NCI-H774 (cell line): ENCODE results near the gene LCTL.
A peak's percentile ranks its signal among the peaks of the same experiment; 100 is the strongest.

ENCODE experiments used
- DNase-seq: peaks from one replicate; lab custom pipeline; 2025; lab: John Stamatoyannopoulos, UW

The LCTL gene

GRCh38 chr15:66565741-66566144 is at the start of gene LCTL:
TSS of gene LCTL (minus strand) at chr15:66565998. CDS start at chr15:66565365, 633 bp downstream.
- no peak for DNase-seq

DNA sequence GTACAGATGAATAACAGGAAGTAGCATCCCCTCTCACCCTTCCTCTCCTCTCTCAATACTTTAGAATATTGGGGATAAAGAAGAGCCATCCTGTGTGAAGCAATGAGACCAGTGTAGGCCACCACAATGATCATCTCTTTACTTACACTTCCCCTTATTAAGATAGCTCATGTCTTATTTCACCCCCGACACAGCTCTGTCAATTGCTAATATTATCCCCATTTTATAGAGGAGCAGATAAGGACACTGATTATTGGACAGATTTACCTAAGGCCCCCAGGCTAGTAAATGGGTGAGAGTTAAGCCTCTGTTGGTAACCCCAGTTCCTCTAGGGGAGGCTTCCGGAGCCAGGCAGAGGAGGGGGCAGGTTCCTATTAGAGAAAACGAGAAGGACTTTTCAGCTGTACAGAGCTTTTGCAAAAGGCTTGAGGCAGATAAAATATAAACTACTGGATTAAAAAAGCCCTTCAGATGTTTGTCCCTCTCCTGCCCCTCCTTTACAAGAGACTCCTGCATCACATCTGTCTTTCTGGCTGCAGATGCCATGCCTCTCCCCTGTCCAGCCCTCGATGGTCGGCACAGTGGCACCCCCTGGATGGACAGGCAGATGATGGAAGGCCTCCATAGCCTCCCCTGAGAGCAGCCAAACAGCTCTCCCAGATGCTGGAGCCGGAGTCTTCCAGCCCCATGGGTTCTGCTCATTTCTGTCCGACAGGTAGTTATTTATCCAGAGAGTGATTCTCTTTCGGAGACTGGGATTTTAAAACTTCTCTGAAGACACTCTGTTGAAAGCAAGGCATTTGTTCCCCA is 49.4 kb upstream of the LCTL start:
- no peak for DNase-seq

- DNase-seq: no peak
Measured at GRCh38 chr15:66614456-66614855, 48.7 kb upstream of the LCTL start.

- no peak for DNase-seq
Measured at GRCh38 chr15:66613743-66614142, 47.9 kb upstream of the LCTL start.

GRCh38 chr15:66611257-66612053 is 45.7 kb upstream of the LCTL start:
- no peak for DNase-seq

DNA sequence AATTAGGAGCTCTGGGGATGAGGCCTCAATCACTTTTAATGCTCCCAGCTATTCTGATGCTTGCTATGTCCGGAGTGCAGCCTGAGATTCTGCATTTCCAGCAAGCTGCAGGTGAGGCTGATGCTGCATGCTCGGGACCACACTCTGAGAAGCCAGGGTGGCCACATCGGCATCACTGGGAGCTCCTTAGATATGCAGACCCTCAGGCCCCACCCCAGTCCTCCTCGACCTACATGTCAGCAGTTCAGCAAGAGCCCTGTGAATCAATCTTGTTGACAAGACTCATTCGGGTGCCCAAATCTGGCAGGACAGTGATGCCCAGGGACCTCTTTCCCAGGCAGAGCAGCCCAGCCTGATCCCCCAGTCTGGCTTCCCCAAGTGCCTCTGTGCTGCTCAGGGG is 44.1 kb upstream of the LCTL start:
- DNase-seq: no peak

DNA sequence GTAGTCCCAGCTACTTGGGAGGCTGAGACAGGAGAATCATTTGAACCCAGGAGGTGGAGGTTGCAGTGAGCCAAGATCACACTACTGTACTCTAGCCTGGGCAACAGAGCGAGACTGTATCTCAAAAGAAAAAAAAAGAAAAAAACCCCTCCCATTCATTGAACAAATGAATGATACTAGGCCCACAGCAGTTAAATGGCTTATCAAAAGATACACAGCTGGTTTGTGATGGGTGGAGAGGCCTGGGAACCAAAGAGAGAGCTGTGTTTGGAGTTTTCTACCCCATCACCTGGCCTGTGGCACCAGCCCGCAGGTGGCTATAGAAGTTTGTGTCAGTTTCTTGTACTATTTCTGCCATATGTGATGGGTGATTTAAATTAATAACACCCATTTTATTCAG is 43.1 kb upstream of the LCTL start:
- no peak for DNase-seq

DNA sequence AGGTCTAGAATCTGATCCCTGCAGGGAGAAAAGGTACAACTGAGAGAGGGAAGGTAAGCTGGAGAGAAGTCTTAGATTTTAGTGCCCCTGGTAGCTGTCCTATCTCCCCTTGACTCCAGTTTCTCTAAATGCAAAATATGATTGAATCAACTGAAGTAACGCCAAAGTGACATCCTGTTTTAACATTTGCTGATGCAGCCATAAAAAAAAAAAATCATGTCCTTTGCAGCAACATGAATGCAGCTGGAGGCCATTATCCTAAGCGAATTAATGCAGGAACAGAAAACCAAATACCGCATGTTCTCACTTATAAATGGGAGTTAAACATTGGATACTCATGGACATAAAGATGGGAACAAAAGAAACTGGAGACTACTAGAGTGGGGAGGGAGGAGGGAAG is 42.4 kb upstream of the LCTL start:
- no peak for DNase-seq

GRCh38 chr15:66603301-66604179 is 37.7 kb upstream of the LCTL start:
- DNase-seq: peak; percentile 25

- no peak for DNase-seq
Measured at GRCh38 chr15:66601521-66601920, 35.7 kb upstream of the LCTL start.

GRCh38 chr15:66600240-66600627 is 34.4 kb upstream of the LCTL start:
- no peak for DNase-seq

DNA sequence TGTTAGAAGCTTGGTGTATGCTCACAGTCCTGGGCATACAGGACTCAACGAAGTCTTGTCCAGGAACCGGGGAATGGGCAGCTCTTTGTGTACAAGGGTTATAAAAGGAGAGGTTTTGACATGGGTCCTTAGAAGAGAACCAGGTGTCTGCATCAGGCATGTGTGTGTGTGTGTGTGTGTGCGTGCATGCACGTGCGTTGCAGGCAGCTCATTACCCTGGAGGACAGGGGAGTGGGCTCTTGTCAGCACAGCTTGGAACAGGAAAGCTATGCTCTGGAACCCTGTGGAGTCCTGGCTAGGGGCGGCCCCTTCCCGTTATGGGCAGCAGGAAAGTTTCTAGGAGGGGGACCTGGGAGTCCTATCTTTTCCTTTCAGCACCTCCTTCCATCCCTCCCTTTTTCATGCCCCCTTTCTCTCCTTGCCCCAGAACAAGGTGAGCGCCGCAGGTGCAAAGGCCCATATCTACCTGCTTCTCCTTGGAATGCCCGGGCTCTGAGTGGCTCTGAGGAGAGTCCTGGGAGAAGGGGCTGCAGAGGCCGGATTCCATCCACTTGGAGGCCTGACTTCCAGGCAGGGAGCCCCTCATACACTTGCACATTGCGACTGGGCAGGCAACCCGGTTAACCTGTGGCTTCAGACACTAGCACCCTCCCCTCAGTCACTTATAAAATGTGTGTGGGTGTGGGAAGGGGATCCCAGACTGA is 33.9 kb upstream of the LCTL start:
- no peak for DNase-seq

- no peak for DNase-seq
Measured at GRCh38 chr15:66598095-66598815, 32.5 kb upstream of the LCTL start.

DNA sequence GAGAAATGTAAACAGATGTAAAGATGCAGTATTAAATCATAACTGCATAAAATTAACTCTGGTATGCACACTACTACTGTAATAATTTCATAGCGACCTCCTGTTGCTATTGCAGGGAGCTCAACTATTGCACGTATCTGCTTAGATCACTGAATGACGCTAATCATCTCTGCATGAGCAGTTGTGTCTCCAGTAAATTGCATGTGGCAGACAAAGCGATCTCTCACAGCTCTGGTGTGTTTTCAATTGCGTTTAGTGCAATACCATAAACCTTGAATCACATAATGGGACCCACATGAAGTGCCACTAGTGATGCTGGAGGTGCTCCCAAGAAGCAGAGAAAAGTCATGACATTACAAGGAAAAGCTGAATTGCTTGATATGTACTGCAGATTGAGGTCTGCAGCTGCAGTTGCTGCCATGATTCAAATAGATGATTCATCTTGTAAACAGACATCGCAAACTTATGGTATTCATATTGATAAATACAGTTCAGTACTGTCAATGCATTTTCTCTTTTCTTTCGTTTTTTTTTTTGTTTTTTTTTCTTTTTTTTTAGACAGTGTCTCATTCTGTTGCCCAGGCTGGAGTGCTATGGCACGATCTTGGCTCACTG is 30.2 kb upstream of the LCTL start:
- DNase-seq: no peak

DNA sequence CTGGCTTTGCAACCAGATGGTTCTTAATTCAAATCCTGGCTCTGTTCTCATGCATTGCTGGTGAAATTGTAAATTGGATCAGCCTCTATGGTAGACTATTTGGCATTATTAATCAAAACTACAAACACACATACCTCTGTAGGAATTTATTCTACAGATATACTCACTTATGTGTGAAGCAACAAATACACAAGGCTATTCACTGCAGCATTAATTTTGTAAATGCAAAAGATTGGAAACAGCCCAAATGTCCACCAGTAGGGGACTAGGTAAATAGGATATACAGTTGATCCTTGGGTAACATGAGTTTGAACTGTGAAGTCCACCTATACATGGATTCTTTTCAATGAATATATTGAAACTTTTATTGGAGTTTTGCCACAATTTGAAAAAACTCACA is 29.5 kb upstream of the LCTL start:
- DNase-seq: no peak

DNA sequence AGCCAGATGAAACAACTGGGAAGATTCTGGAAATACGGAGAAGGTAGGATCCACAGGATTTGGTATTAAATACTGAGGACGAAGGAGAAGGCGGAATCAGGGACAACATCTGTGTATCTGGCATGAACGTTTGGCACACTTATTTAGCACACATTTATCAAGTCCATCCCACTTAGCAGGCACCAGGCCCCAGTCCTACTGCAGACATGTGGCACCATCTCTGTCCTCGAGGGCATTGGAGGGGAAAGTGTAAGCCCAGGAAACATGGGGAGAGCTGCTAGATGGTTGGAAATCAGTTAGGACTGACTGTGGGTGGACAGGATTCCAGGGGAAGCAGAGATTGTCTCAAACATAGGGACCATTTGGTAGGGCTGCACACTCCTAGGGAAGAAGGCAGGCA is 29.0 kb upstream of the LCTL start:
- no peak for DNase-seq

DNA sequence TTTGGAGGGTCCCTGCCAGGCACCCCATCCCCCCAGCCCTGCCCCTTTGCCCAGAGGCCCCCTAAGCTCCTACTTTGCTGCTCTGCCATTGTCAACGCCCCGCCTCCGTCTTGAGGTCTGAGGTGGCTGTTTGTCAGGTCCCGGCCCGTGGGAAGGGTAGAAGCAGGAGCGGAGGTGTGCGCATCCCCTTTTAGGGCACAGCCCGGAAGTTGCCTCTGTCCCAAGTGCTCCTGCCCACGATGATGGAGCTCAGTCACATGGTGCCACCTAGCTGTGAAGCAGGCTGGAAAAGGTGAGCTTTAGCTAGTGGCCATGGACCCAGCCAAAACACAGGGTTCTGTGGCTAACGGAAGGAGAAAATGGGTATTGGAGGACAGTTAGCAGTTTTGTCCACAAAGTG is 28.5 kb upstream of the LCTL start:
- no peak for DNase-seq

DNA sequence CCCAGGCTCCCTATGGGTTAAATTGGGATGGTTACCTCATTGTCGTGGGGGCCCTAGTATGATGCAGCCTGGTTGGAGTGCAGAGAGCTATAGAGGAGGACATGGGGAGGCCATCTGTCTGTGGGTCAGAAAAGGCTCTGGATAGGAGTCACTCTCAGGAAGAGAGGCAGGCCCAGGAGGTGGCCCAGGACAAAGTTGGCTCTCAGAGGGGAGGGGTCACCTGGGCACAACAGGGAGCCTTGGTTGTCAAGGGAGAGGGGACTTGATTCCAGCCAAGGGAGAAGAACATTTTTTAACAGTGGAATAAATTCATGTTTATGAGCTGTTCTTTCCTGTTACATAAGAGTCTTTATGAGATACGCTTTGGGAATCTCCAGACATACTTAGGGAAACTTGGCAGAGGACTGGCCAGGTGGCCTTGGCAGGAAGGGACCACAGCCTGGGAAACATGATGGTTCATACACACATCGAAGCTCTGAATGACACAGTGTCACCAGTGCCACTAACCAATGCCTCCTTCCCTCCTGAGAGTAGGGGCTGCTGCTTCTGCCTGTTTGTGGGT is 27.5 kb upstream of the LCTL start:
- DNase-seq: no peak

- no peak for DNase-seq
Measured at GRCh38 chr15:66592505-66593218, 26.9 kb upstream of the LCTL start.
